Measurements from ENCODE around the gene FOXL2. TPM values are rescaled to one million over a fixed set of nuclear protein-coding genes. Genes with fewer than 3 reads are reported as not detected.

FOXL2 gene
- total RNA-seq, 2 donors from 2014 or later = 0.11 to 0.24 TPM

GRCh38 chr3:138948371-138949001 lies 1.5 kb upstream of the FOXL2 start:
- 39 to 50% methylated on average over 1 to 3 of the region's 3 CpGs for WGBS, 2 experiments (ENCODE audit: insufficient coverage in 1 of 2, insufficient read length in 1 of 2)
- Histone ChIP-seq H3K4me3 (ENCODE audit: low read length) (no peak overlapping the region), H3K27me3 (ENCODE audit: control insufficient read depth, insufficient read depth, low read length, poor library complexity, severe bottlenecking) (peaks cover 100% of the 10 kb centered on the region), H3K9ac (ENCODE audit: extremely low read depth, low read length, poor library complexity, severe bottlenecking) (no peak overlapping the region), H3K36me3 (ENCODE audit: control insufficient read depth, insufficient read depth, low read length) (no peaks in the 10 kb centered on the region), H3K4me1 (ENCODE audit: control insufficient read depth, insufficient read depth, low read length) (peaks cover 3% of the 10 kb centered on the region), H3K27ac (ENCODE audit: low read depth, low read length) (no peak overlapping the region), H3K9me3 (ENCODE audit: control insufficient read depth, low read length) (no peaks in the 10 kb centered on the region)
- Mint-ChIP-seq H3K27me3 (ENCODE audit: insufficient read depth) (peaks cover 94% of the 10 kb centered on the region), H3K4me3 (no peak overlapping the region), H3K4me1 (peaks cover 30% of the 10 kb centered on the region), H3K36me3 (ENCODE audit: low read depth) (no peaks in the 10 kb centered on the region), H3K9me3 (peaks cover 2% of the 10 kb centered on the region), H3K27ac (no peak overlapping the region)
- TF ChIP-seq CTCF (conservative IDR thresholded peaks at IDR 0.05) = no peak
- peak; percentile 63 for DNase-seq

DNA sequence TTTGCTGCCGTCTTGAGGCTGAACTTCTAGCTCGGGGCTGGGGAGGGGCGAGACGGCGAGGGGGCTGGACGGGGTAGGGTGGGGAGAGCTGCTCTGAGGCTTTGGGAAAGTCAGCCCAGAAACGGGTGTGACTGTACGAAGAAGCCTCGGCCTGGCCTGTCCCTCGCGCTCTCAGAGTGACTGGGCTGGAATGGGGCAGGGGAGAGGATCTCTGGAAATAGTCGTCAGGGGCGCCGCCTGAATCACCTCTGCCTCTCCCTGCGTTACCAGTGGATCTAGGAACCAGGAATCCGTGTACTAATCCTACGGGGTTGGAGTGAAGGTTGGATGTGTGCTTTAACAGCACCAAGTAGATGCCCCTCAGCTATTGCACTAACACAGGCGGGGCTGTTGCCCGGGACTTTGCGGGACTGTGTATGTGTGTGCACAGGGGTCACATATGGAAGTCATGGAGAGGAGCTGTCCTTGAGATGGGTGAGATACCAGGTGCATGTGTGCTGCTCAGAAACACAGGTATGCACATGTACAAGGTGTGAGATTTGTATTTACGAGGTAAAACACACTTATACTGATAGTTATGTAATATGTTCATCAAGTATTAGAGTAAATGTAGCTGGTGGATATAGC lies 671 bp upstream of the FOXL2 start:
- Mint-ChIP-seq H3K27me3 (ENCODE audit: insufficient read depth) (peaks cover 94% of the 10 kb centered on the region), H3K27ac (no peak overlapping the region), H3K9me3 (peaks cover 2% of the 10 kb centered on the region), H3K4me1 (peaks cover 34% of the 10 kb centered on the region), H3K36me3 (ENCODE audit: low read depth) (no peaks in the 10 kb centered on the region), H3K4me3 (peak overlapping the region; percentile 52)
- peaks cover 100% of the 10 kb centered on the region for H3K27me3 ChIP-seq (ENCODE audit: control insufficient read depth, insufficient read depth, low read length, poor library complexity, severe bottlenecking)
- DNase-seq = peak; percentile 82
- H3K9me3 ChIP-seq (ENCODE audit: control insufficient read depth, low read length) = no peaks in the 10 kb centered on the region
- no peaks in the 10 kb centered on the region for H3K36me3 ChIP-seq (ENCODE audit: control insufficient read depth, insufficient read depth, low read length)
- no peak overlapping the region for H3K9ac ChIP-seq (ENCODE audit: extremely low read depth, low read length, poor library complexity, severe bottlenecking)
- 10 to 16% methylated on average over 4 to 20 of the region's 21 CpGs for WGBS, 2 experiments (ENCODE audit: insufficient coverage in 1 of 2, insufficient read length in 1 of 2)
- TF ChIP-seq CTCF (conservative IDR thresholded peaks at IDR 0.05) = no peak
- peak overlapping the region; percentile 69 for H3K4me3 ChIP-seq (ENCODE audit: low read length)
- H3K4me1 ChIP-seq (ENCODE audit: control insufficient read depth, insufficient read depth, low read length) = peaks cover 3% of the 10 kb centered on the region
- H3K27ac ChIP-seq (ENCODE audit: low read depth, low read length) = no peak overlapping the region

DNA sequence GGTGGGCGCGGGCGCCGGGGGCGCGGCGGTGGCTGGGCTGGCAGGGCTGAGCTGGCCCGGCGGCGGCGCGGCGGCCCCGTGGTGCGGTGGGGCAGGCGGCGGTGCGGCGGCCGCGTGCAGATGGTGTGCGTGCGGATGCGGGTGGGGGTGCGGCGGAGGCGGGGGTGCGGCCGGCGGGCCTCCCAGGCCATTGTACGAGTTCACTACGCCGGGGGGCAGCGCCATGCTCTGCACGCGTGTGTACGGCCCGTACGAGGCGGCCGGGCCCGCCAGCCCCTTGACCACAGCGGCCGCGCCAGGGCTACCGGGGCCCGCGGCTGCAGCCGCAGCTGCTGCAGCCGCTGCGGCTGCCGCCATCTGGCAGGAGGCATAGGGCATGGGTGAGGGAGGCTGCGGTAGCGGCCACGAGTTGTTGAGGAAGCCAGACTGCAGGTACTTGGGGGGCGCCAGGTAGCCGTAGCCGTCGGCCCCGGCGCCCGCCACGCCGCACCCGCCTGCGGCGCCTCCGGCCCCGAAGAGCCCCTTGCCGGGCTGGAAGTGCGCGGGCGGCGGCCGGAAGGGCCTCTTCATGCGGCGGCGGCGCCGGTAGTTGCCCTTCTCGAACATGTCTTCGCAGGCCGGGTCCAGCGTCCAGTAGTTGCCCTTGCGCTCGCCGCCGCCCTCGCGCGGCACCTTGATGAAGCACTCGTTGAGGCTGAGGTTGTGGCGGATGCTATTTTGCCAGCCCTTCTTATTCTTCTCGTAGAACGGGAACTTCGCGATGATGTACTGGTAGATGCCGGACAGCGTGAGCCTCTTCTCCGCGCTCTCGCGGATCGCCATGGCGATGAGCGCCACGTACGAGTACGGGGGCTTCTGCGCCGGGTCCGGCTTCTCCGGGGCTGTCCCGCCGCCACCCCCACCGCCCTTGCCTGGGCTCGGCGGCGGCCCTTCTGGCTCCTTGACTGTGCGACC lies 951 bp downstream of the FOXL2 start:
- peak; percentile 86 for DNase-seq
- Histone ChIP-seq H3K27ac (ENCODE audit: low read depth, low read length) (no peak overlapping the region), H3K27me3 (ENCODE audit: control insufficient read depth, insufficient read depth, low read length, poor library complexity, severe bottlenecking) (peaks cover 100% of the 10 kb centered on the region), H3K4me3 (ENCODE audit: low read length) (peak overlapping the region; percentile 69), H3K4me1 (ENCODE audit: control insufficient read depth, insufficient read depth, low read length) (peaks cover 3% of the 10 kb centered on the region), H3K9me3 (ENCODE audit: control insufficient read depth, low read length) (no peaks in the 10 kb centered on the region), H3K36me3 (ENCODE audit: control insufficient read depth, insufficient read depth, low read length) (no peaks in the 10 kb centered on the region), H3K9ac (ENCODE audit: extremely low read depth, low read length, poor library complexity, severe bottlenecking) (no peak overlapping the region)
- WGBS, 2 experiments (ENCODE audit: insufficient coverage in 1 of 2, insufficient read length in 1 of 2) = 1 to 2% methylated on average over 40 to 120 of the region's 120 CpGs
- no peaks in the 10 kb centered on the region for H3K36me3 Mint-ChIP-seq (ENCODE audit: low read depth)
- H3K27ac Mint-ChIP-seq = no peak overlapping the region
- peak overlapping the region; percentile 52 for H3K4me3 Mint-ChIP-seq
- H3K27me3 Mint-ChIP-seq (ENCODE audit: insufficient read depth) = peaks cover 94% of the 10 kb centered on the region
- peaks cover 34% of the 10 kb centered on the region for H3K4me1 Mint-ChIP-seq
- peaks cover 2% of the 10 kb centered on the region for H3K9me3 Mint-ChIP-seq
- TF ChIP-seq CTCF (conservative IDR thresholded peaks at IDR 0.05) = peak; percentile 61
